ENCODE data around the gene NRXN2. TPM values are rescaled to one million over a fixed set of nuclear protein-coding genes. Genes with fewer than 3 reads are reported as not detected.

Gene NRXN2
- total RNA-seq, 1 experiment from 2014 or later: not detected

- no peaks in the 10 kb centered on the region for H3K4me1 Mint-ChIP-seq (ENCODE audit: low read depth, unreplicated experiment)
- BruUV-seq (replicated peaks): no TSS peak
- no peak for DNase-seq
- H3K36me3 Mint-ChIP-seq (ENCODE audit: insufficient read depth, unreplicated experiment): no peaks in the 10 kb centered on the region
- CTCF ChIA-PET: interaction anchor here (0.6 to 0.9 kb wide), 2 partner anchors 103 to 171 kb away, joined by 3 read pairs; no protein-coding TSS in a partner anchor
- H3K27ac Mint-ChIP-seq (ENCODE audit: unreplicated experiment): no peak overlapping the region
- intact Hi-C loops (cut with micrococcal nuclease; ENCODE audit: unreplicated experiment): no loop called here
- H3K9me3 Mint-ChIP-seq (ENCODE audit: low read depth, unreplicated experiment): no peaks in the 10 kb centered on the region
- TF ChIP-seq CTCF (IDR thresholded peaks at IDR 0.05; ENCODE audit: unreplicated experiment): no peak
- H3K4me3 Mint-ChIP-seq (ENCODE audit: low read depth, unreplicated experiment): no peak overlapping the region
- peaks cover 92% of the 10 kb centered on the region for H3K27me3 Mint-ChIP-seq (ENCODE audit: unreplicated experiment)
Measured at GRCh38 chr11:64660205-64660604, 62.8 kb downstream of the NRXN2 start.

- Mint-ChIP-seq H3K4me1 (ENCODE audit: low read depth, unreplicated experiment) (no peaks in the 10 kb centered on the region), H3K27me3 (ENCODE audit: unreplicated experiment) (peaks cover 96% of the 10 kb centered on the region), H3K27ac (ENCODE audit: unreplicated experiment) (no peak overlapping the region), H3K36me3 (ENCODE audit: insufficient read depth, unreplicated experiment) (no peaks in the 10 kb centered on the region), H3K9me3 (ENCODE audit: low read depth, unreplicated experiment) (no peaks in the 10 kb centered on the region), H3K4me3 (ENCODE audit: low read depth, unreplicated experiment) (no peak overlapping the region)
- DNase-seq: no peak
- intact Hi-C loops (cut with micrococcal nuclease; ENCODE audit: unreplicated experiment): no loop called here
- BruUV-seq (replicated peaks): no TSS peak
- TF ChIP-seq CTCF (IDR thresholded peaks at IDR 0.05; ENCODE audit: unreplicated experiment): no peak
- CTCF ChIA-PET: interaction anchor here (0.6 to 0.9 kb wide), 2 partner anchors 102 to 170 kb away, joined by 3 read pairs; no protein-coding TSS in a partner anchor
Measured at GRCh38 chr11:64659417-64660144, 63.4 kb downstream of the NRXN2 start.

- TF ChIP-seq CTCF (IDR thresholded peaks at IDR 0.05; ENCODE audit: unreplicated experiment): no peak
- no TSS peak for BruUV-seq (replicated peaks)
- H3K4me3 Mint-ChIP-seq (ENCODE audit: low read depth, unreplicated experiment): no peak overlapping the region
- CTCF ChIA-PET: no interaction called here
- peaks cover 97% of the 10 kb centered on the region for H3K27me3 Mint-ChIP-seq (ENCODE audit: unreplicated experiment)
- H3K27ac Mint-ChIP-seq (ENCODE audit: unreplicated experiment): no peak overlapping the region
- H3K36me3 Mint-ChIP-seq (ENCODE audit: insufficient read depth, unreplicated experiment): no peaks in the 10 kb centered on the region
- DNase-seq: no peak
- H3K9me3 Mint-ChIP-seq (ENCODE audit: low read depth, unreplicated experiment): no peaks in the 10 kb centered on the region
- intact Hi-C loops (cut with micrococcal nuclease; ENCODE audit: unreplicated experiment): no loop called here
- H3K4me1 Mint-ChIP-seq (ENCODE audit: low read depth, unreplicated experiment): no peaks in the 10 kb centered on the region
Measured at GRCh38 chr11:64658265-64658664, 64.7 kb downstream of the NRXN2 start.

GRCh38 chr11:64656862-64657261 is 66.1 kb downstream of the NRXN2 start:
- TF ChIP-seq CTCF (IDR thresholded peaks at IDR 0.05; ENCODE audit: unreplicated experiment): no peak
- H3K27ac Mint-ChIP-seq (ENCODE audit: unreplicated experiment): no peak overlapping the region
- H3K9me3 Mint-ChIP-seq (ENCODE audit: low read depth, unreplicated experiment): no peaks in the 10 kb centered on the region
- no TSS peak for BruUV-seq (replicated peaks)
- no peaks in the 10 kb centered on the region for H3K36me3 Mint-ChIP-seq (ENCODE audit: insufficient read depth, unreplicated experiment)
- intact Hi-C loops (cut with micrococcal nuclease; ENCODE audit: unreplicated experiment): no loop called here
- H3K4me3 Mint-ChIP-seq (ENCODE audit: low read depth, unreplicated experiment): no peak overlapping the region
- no peaks in the 10 kb centered on the region for H3K4me1 Mint-ChIP-seq (ENCODE audit: low read depth, unreplicated experiment)
- no peak for DNase-seq
- CTCF ChIA-PET: no interaction called here
- H3K27me3 Mint-ChIP-seq (ENCODE audit: unreplicated experiment): peaks cover 92% of the 10 kb centered on the region

Data from Calu3 (cell line).